Stomach (tissue), 4 donors: Measurements from ENCODE around the gene MAGEB3.

Experiments
- CTCF ChIP-seq, 7 experiments: fragments of 450-650 bp in 4 of 7; fragments of 200-600 bp in 3 of 7; sonication (generic) in 3 of 7; IDR thresholded peaks; one replicate each; pipeline ENCODE4 v1.5.1; 2016 to 2019; ENCODE audit warnings: antibody characterized with exemption in 7 of 7, control low read depth in 2 of 7, mild to moderate bottlenecking in 1 of 7
- POLR2A ChIP-seq, 4 donors: fragments of 450-650 bp; IDR thresholded peaks; one replicate each; pipeline ENCODE4 v1.6.1; 2016; ENCODE audit warnings: antibody characterized with exemption in 4 of 4, control low read depth in 2 of 4, mild to moderate bottlenecking in 1 of 4, moderate library complexity in 1 of 4
- POLR2AphosphoS5 ChIP-seq, 3 donors: sonication (generic); formaldehyde crosslinking; IDR thresholded peaks; one replicate each; pipeline ENCODE4 v1.6.1; 2016; ENCODE audit warnings: antibody characterized with exemption in 3 of 3

DNA sequence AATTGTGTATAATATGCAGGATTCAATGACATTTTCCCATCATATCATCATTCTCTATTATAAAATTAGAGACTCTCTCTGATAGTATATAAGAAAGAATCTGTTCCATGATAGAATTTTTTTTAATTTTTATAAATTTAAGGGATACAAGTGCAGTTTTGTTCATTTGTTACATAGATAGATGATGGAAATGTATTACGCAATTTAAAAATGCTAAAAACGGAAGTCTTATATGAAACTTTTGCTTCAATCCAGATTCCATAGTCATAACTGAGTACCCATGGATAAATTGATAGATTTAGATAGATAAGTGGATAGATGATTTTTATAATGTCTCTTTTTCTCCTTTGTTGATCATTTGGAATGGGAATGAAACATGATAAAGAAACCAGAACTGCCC, 40.0 kb upstream of the MAGEB3 start:
- TF ChIP-seq POLR2A (IDR thresholded peaks at IDR 0.05) (no peak), CTCF (IDR thresholded peaks at IDR 0.05) (no peak), POLR2AphosphoS5 (IDR thresholded peaks at IDR 0.05) (no peak)
